NCI-H2196 (cell line): ENCODE measurements around the gene UBE2B.
A peak's percentile ranks its signal among the peaks of the same experiment; 100 is the strongest.
"Not testable (repeated sequence)": the region's sequence is repeated elsewhere in the genome, so short reads cannot be mapped to it uniquely, and the experiment has no call there.

Experiments used
- DNase-seq: peaks from one replicate; lab custom pipeline; 2025; ENCODE audit not compliant: unreplicated experiment; lab: John Stamatoyannopoulos, UW

Gene UBE2B

DNA sequence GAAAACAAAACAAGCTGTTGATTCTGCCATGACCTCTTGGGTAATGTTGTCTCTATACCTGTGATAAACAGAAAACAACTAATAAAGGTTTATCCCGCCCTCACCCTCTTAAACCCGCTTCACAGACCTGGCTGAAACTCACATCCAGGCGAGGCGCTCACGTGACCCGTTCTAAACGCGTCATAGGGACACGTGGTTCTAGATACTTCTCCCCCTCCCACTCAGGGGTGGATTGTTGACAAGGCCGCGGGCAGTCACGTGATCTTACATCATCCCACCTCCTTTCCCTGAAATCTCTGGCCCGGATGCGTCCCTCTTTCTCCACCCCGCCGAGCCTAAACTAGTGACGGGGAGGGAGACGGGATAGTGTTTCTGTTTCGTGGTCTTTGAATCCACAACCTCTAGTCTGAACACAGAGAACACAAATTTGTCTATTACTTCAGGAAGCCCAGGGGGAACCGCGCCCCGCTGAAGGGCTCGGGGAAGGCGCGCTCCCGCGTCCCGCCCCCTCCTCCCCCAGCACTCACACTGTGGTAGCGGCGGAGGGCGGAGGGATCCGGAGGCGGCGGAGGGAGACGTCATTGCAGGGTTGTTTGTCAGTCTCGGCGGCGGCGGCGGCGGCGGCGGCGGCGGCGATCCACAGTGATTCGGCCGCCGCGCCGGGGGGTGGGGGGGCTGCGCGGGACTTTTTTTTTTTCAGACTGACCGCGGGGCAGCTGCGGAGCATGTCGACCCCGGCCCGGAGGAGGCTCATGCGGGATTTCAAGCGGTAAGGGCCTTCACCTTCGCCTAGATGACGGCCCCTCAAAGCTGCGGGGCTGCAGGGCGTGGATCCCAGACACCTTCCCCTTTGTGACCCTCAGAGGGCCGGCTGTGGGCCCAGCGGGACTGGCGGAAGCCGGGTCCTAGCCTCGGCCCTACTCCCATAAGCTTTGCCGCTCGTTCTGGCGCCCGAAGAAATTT, at the start of gene UBE2B:
UBE2B (plus strand) TSS at position 699 of the 963 bp plus-strand sequence; CDS start at position 726, 27 bp downstream.
- peak; percentile 97 for DNase-seq

- no peak for DNase-seq
Measured at GRCh38 chr5:134327327-134327726, 44.0 kb upstream of the UBE2B start.

- no peak for DNase-seq
Measured at GRCh38 chr5:134328619-134329018, 42.8 kb upstream of the UBE2B start.

GRCh38 chr5:134336833-134337232, 34.5 kb upstream of the UBE2B start:
- not testable (repeated sequence) for DNase-seq

GRCh38 chr5:134343500-134343899, 27.9 kb upstream of the UBE2B start:
- not testable (repeated sequence) for DNase-seq

- DNase-seq, result not testable (repeated sequence)
Measured at GRCh38 chr5:134345476-134345875, 25.9 kb upstream of the UBE2B start.

- no peak for DNase-seq
Measured at GRCh38 chr5:134345996-134346395, 25.4 kb upstream of the UBE2B start.

DNA sequence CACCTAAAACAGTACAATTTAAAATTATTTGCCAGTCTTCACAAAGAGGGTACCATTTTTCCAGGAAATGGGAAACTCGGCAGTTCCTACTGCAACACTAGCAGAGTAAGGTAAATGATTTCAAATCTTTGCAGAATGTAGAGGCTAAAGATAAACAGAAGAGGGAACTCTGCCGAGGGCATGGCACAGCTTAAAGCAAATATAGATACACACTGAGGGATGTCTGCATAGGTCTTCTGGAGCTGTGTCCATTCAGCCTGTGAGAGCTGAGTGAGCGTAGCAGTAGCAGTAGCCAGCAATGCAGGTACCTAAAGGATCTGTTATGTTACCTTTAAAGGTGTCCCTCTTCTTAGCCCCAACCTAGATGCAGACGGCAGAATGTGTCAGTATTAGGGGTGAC, 21.9 kb upstream of the UBE2B start:
- no peak for DNase-seq

- DNase-seq, result no peak
Measured at GRCh38 chr5:134355681-134356080, 15.7 kb upstream of the UBE2B start.

DNA sequence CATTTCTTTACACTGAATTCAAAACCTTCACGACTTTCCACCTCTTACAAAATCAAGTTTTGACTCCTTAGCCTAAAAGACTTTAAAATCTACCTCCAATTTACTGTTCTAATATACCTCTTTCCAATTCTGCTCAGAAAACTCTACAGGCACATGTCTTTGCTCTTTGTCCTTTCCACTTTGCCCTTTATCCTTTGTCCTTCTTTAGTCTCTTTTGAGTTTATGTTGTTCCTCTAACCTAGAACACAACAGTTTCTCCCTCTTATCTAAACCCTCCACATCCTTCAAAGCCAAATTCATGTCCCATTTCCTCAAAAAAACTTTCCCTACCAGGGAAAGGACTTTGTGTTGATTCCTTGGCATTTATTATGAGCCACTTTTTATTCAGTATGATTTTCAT, 5.8 kb upstream of the UBE2B start:
- DNase-seq, result no peak

DNA sequence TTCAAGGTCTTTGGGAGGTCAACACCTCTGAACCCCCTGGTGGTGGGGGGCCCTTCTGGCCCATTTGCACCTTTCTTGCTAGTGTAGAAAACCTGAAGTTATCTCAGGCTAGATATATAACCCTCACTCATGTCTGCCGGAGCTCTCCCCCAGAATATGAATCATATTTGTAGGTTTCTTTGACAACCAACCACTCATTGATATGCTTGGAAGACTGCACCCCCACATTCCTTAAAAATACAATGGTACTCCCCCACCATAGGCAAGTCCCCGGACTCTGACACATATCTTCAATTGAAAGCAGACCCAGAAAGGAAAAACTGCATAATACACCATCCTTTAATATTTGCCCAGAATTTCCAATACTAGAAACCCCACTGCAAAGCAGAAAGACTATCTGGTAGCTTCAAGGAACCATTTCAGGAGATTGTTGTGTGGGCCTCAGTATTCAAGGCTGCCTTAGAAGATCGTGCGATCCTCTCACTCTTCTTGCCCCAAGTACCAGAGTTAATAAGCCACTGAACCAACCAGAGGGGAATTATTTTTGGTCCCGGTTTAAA, 978 bp upstream of the UBE2B start:
- DNase-seq, result no peak

- DNase-seq, result no peak
Measured at GRCh38 chr5:134371834-134372340, 518 bp downstream of the UBE2B start.

- not testable (repeated sequence) for DNase-seq
Measured at GRCh38 chr5:134373633-134374032, 2.3 kb downstream of the UBE2B start.

GRCh38 chr5:134374232-134374631, 2.9 kb downstream of the UBE2B start:
- DNase-seq, result no peak

DNA sequence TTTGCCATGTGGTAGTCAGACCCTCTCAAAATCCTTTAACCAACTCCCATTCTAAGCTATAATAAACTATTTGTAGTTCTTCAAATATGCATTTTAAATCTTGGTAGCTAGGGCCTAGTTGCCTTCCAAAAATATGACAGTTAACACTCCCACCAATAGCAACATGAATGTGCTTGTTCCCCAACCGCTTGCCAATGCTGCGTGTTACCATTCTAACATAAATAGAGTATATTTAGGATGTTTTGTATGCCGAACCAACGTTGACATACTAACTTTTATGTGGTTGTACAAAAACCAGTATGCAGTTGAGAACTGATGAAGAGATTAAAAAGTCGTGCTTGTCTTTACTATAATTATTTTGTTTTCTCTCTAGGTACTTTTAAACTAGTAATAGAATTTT, 9.0 kb downstream of the UBE2B start:
- DNase-seq, result no peak

DNA sequence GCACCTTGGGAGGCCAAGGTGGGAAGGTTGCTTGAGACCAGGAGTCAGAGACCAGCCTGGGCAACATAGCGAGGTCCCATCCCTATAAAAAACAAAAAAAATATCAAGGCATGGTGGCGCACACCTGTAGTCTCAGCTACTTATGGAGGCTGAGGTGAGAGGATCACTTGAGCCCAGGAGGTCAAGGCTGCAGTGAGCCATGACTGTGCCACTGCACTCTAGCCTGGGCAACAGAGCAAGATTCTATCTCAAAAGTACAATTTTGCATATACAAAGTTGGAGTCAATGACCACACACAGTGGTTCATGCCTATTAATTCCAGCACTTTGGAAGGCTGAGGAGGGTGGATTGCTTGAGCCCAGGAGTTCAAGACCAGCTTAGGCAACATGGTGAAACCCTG, 10.8 kb downstream of the UBE2B start:
- not testable (repeated sequence) for DNase-seq

- no peak for DNase-seq
Measured at GRCh38 chr5:134383980-134384697, 12.8 kb downstream of the UBE2B start.

GRCh38 chr5:134387443-134387842, 16.1 kb downstream of the UBE2B start:
- DNase-seq, result no peak

DNA sequence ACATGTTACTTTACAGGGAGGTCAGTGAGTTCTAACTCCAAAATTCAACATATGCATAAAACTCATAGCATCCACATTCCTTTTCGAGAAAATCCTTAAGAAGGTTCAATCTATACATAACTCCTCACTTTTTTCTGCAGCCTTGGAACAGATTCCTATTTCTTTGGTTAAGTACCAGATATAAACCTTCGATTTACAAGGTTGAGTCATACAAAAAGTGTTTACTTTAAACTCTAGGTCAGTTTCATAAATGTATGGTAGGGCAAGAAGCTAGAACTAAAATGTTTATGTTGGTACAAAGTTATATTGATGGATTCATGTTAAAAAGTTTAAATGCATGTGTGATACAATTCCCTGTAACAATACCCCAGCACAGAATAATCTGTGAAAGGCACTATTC, 20.9 kb downstream of the UBE2B start:
- DNase-seq, result no peak

DNA sequence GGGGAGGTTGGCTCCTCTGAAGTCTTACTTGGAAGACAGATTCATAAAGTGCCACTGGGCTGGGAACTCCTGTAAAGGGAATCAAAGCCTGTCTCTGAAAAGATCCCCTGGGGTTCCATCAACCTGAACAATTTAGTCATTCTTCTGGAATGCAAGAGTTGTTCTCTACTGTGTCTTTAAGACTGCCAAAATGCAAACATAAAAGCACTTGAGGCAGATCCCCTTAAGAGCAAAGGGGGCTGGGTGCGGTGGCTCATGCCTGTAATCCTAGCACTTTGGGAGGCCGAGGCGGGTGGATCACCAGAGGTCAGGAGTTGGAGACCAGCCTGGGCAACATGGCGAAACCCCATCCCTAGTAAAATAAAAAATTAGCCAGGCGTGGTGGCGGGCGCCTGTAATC, 23.6 kb downstream of the UBE2B start:
- no peak for DNase-seq

DNA sequence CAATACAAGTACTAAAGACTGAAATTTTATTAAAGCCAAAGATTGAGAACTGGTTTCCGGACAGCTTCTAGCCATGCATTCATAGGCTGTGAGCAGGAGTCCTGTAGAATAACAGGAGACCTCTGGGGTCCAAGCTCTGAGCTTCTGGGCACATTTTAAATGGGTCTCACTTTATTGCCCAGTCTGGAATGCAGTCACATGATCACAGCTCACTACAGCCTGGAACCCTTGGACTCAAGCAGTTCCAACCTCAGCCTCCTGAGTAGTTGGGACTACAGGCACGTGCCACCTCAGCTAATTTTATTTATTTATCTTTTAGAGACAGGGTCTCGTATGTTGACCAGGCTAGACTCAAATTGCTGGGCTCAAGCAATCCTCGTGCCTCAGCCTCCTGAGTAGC, 24.9 kb downstream of the UBE2B start:
- no peak for DNase-seq
